Stimulated activated CD4-positive, alpha-beta T cell treated with anti-CD3 and anti-CD28 coated beads, Interleukin-1b, Interleukin-23, amount 100 ng/mL, for 1 hour (primary cell): Measurements from ENCODE around the gene SLC6A9.

Experiments used
- DNase-seq, 2 donors: peaks; one replicate each; pipeline ENCODE4 v3.0.0-alpha.2; 2020; ENCODE audit warnings: low read depth in 2 of 2

The SLC6A9 gene

GRCh38 chr1:44002165-44002564 is 29.1 kb downstream of the SLC6A9 start:
- no peak for DNase-seq

DNA sequence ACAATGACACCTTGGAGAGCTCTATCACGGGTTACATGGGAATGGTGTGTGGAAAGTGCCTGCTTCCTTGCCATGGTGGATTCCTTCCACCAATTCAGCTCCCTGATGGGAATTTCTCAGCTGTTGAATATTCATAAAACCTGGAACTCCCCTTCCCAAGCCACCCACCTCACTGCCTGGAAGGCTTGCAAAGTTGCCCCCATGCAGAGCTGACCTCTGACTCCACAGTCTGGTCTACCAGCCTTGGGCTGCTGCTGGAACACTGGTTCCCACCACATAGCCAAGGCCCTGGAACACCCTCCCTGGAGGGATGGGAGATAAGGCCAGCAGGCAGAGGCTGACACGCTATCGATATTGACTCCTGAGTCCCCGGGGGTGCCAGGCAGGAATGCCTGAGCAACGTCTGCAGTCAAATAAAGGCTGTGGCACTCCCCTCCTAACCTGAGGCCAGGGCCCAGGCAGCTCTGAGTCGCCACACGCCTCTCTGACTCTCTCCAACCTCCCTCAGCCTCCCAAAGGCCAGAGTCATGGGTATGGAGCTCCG is 31.1 kb downstream of the SLC6A9 start:
- DNase-seq: no peak

- DNase-seq: no peak
Observed at GRCh38 chr1:43999455-43999854, 31.8 kb downstream of the SLC6A9 start.

DNA sequence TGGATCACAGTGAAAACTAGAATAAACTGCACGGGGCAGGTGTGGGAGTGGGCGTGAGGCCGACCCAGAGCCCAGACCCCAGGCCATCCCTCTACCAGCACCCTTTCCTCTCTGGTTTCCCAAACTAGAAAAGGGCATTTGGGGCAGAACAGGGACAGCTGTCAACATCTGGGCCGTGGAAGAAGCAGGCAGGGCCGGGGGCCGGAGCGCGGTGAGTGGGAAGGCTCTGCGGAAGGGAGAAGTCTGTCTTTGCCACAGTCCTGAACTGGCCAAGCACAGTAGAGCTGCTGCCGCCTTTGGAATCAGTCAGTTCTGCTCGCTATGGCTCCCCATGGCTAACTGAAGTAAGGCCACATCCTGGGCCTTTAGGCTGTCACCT is 33.3 kb downstream of the SLC6A9 start:
- no peak for DNase-seq

GRCh38 chr1:43997295-43997999 is 33.8 kb downstream of the SLC6A9 start:
- no peak for DNase-seq

- DNase-seq: no peak
Observed at GRCh38 chr1:43996733-43997115, 34.5 kb downstream of the SLC6A9 start.

DNA sequence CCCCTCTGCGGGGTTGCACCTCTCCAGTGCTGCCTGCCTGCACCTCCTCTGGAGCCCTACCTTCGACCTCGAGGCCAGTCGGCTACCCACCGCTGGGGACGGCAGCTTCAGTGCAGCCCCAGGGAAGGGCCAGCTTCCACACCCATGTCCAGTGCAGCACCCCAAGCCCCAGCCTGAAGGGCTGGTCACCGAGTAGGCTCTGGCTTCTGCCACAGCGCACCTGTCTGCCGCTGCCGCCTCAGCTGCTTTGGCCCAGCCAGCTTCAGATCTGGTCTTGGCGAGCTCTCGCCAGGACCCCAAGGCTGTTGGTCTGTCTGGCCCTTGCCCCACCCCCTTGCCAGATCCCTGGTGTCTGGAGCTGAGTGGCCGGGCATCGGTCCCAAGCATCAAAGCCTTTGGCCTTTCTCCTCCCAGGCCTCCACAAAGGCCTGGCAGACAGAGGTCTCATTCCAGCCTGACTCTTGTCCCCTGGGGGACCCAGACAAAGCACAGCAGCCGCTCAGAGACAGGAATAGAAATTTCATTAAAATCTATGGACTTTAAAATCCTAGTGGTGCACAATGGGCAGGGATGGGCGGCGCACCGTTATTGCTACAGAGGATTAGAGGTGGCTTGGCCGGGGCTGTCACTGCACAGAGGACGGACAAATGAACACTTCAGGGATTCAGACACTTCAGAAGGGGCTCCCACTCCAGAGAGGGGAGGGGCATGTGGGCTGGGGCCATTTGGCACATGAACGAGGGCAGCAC is 35.1 kb downstream of the SLC6A9 start:
- DNase-seq: no peak

DNA sequence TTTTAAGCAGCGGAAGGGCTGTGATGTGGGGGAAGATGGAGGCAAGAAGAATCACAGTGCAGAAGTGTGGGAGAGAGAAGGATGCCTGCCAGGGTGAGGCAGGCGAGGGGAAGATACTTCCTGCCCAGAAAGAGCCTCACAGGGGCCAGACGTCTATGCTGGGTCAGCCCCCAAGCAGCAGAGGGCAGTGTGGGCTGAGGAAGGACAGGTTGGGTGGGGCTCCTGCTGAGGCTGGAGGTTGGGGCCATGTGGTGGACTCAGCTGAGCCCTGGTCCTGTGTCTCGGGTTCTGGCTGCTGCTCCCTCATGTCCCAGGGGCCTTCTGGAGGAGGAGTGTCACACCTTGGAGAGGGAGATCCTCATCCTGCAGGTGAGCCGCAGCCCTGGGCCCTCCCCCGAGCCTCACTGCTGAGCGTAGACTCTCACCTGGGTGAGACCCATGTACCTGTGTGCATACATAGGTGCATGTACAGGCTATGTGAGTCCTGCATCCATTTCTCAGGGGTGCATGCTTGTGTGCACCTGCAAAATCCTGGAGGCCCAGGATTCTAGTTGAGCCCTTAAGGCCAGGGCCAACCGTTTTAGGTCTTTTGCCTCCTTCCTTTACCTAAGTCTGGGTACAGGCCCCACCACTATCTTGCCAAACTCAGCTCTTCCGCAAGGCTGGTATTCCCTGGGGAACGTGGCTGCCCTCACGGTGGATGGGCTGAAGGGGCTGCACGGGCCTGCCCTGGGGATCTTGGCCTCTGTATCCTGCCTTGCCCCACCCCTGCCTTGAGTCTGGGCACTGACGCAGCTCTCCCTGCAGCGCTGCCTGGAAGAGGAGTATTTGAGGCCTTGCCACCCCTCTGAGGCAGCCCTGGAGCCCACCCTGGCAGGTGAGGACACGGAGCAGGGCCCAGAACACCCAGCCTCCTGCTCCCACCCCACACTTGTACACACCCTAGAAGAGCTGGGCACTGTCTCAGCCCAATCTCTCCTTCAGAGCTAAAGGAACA is 36.2 kb downstream of the SLC6A9 start:
- no peak for DNase-seq

- DNase-seq: no peak
Observed at GRCh38 chr1:43994071-43994470, 37.2 kb downstream of the SLC6A9 start.

GRCh38 chr1:43993206-43993914 is 37.9 kb downstream of the SLC6A9 start:
- DNase-seq: no peak

- DNase-seq: no peak
Observed at GRCh38 chr1:43992232-43992995, 38.8 kb downstream of the SLC6A9 start.

DNA sequence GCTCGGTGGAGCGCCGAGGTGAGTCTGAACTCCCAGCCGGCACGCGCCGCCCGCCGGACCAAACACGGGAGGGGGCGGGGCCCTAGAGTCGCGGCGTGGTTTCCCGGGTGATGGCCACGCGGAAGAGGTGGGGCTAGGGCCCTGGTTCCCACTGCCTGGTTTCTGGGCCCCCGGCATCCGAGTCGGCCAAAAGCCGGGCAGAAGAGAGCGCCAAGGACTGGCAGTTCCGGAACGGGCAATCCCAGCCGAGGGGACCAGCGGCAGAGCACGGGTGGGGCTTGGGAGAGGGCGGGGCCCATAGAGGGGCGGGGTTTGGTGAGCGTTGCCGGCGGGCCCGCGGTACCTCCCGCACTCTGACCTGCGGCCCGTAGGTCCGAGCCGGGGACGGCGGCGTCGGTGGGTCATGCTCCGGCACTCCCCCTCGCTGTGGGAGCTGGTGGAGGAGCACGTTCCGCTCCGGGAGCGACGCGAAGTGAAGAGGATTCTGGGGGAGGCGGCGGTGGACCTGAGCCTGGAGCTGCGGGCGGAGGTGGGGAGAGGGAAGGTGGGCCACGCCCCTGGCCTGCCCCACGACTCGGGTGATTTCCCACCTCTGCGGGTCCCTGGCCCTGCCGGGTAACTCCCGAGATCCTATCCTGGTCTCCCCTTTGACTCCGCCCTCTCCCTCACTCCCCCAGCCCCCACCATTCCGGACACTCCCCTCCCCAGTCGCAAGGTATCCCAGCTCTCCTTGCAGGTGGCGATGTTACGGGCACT is 39.6 kb downstream of the SLC6A9 start, which contains the start of gene CCDC24:
Gene CCDC24, plus strand, starts transcription at position 124 of the 756 bp plus-strand sequence. Its CDS starts 280 bp downstream, at position 404.
- peak; percentile 22 to 61 for DNase-seq

- DNase-seq: no peak
Observed at GRCh38 chr1:43991200-43991475, 40.1 kb downstream of the SLC6A9 start.

- no peak for DNase-seq
Observed at GRCh38 chr1:43990271-43991199, 40.7 kb downstream of the SLC6A9 start.

GRCh38 chr1:43987159-43987902 is 43.9 kb downstream of the SLC6A9 start:
- DNase-seq: no peak

DNA sequence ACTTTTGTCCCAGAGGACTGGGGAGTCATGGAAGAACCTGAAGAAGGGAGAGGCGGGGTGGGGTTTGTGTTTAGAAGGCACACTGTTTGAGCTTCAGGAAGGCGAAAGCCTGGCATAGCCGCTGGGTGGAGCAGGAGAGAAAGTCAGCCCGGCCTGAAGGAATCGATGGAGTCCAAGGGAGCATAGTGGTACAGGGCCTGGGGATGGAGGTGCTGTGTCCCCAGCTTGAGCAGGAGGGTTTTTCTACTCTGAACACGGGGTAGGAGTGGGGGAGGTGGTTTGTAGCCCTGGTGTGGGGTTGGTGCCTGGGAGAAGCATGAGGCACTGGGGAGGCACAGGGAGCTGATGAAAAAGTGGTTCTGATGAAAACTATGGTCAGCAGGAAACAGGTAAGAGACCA is 44.5 kb downstream of the SLC6A9 start:
- no peak for DNase-seq

GRCh38 chr1:43985984-43986595 is 45.2 kb downstream of the SLC6A9 start:
- DNase-seq: no peak

DNA sequence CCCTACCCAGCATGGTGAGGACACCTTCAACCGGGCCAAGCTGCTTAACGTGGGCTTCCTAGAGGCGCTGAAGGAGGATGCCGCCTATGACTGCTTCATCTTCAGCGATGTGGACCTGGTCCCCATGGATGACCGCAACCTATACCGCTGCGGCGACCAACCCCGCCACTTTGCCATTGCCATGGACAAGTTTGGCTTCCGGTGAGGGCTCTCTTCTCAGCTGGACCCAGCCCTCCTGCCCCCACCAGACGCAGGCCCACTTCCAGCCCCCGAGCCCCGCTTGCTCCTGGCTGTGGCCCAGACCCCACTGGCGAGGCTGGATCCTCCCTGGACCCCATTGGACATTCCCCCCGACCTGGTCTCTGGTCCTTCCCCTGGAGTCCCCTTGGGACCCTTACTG is 46.4 kb downstream of the SLC6A9 start:
- no peak for DNase-seq
